GM21528 (cell line): ENCODE measurements around the gene TSPAN32.

Experiments
- ATAC-seq: cut with Tn5 transposase; IDR thresholded peaks from one replicate; pipeline ENCODE4 v1.9.1; 2021; ENCODE audit warnings: mild to moderate bottlenecking, moderate library complexity; ENCODE audit not compliant: unreplicated experiment, low FRiP score

The TSPAN32 gene

GRCh38 chr11:2266586-2267305, 35.1 kb upstream of the TSPAN32 start:
- ATAC-seq: no peak

- ATAC-seq: no peak
These were observed 34.4 kb upstream of the TSPAN32 start for GRCh38 chr11:2267306-2267850.

GRCh38 chr11:2267851-2268728, 33.7 kb upstream of the TSPAN32 start:
- no peak for ATAC-seq

- ATAC-seq: no peak
These were observed 32.8 kb upstream of the TSPAN32 start for GRCh38 chr11:2268729-2269600.

- ATAC-seq: no peak
These were observed 32.1 kb upstream of the TSPAN32 start for GRCh38 chr11:2269601-2270321.

GRCh38 chr11:2270322-2271076, 31.3 kb upstream of the TSPAN32 start, which contains the start of gene ASCL2:
Gene ASCL2 (minus strand): TSS chr11:2270588. CDS start chr11:2270332, 256 bp downstream.
- no peak for ATAC-seq

GRCh38 chr11:2271077-2271326, 30.8 kb upstream of the TSPAN32 start:
- no peak for ATAC-seq

GRCh38 chr11:2271327-2272227, 30.2 kb upstream of the TSPAN32 start:
- no peak for ATAC-seq

GRCh38 chr11:2272228-2272945, 29.4 kb upstream of the TSPAN32 start:
- no peak for ATAC-seq

- no peak for ATAC-seq
These were observed 28.9 kb upstream of the TSPAN32 start for GRCh38 chr11:2272946-2273280.

- no peak for ATAC-seq
These were observed 28.5 kb upstream of the TSPAN32 start for GRCh38 chr11:2273311-2273710.

GRCh38 chr11:2273771-2274170, 28.0 kb upstream of the TSPAN32 start:
- ATAC-seq: no peak

- ATAC-seq: no peak
These were observed 26.2 kb upstream of the TSPAN32 start for GRCh38 chr11:2275334-2276279.

- ATAC-seq: no peak
These were observed 25.4 kb upstream of the TSPAN32 start for GRCh38 chr11:2276280-2277007.

GRCh38 chr11:2277008-2277346, 24.8 kb upstream of the TSPAN32 start:
- ATAC-seq: no peak

GRCh38 chr11:2277933-2278523, 23.8 kb upstream of the TSPAN32 start:
- no peak for ATAC-seq
